ENCODE measurements around the gene TBL2. TPM values are rescaled to one million over a fixed set of nuclear protein-coding genes. Genes with fewer than 3 reads are reported as not detected.

Gene TBL2
- total and polyA plus RNA-seq, 2 donors (not counting 1 experiment from before 2014, with no cell fraction given) = 15.1 to 34.6 TPM

GRCh38 chr7:73626814-73627213 is 48.4 kb upstream of the TBL2 start:
- no peaks in the 10 kb centered on the region for H3K9me3 Mint-ChIP-seq (ENCODE audit: insufficient read depth)
- peaks cover 41% of the 10 kb centered on the region for H3K27me3 Mint-ChIP-seq
- no peak overlapping the region for H3K27ac Mint-ChIP-seq
- H3K27me3 ChIP-seq (replicated peaks in 1 of 4; ENCODE audit: control extremely low read depth in 1 of 4, control insufficient read depth in 3 of 4, insufficient read depth in 4 of 4, low read length in 3 of 4) = peaks cover 0 to 58% (median 22%) of the 10 kb centered on the region in 4 experiments
- no peaks in the 10 kb centered on the region for H3K36me3 ChIP-seq (replicated peaks in 1 of 2; ENCODE audit: control extremely low read depth in 1 of 2, control insufficient read depth in 1 of 2, extremely low read depth in 1 of 2, insufficient read depth in 2 of 2, low read length in 1 of 2)
- TF ChIP-seq CTCF (IDR thresholded peaks at IDR 0.05) (no peak), EZH2 (IDR thresholded peaks at IDR 0.05; ENCODE audit: borderline replicate concordance, insufficient read depth, low read depth, low read length, poor library complexity, severe bottlenecking) (no peak)
- H3K4me2 ChIP-seq (replicated peaks; ENCODE audit: low read depth, low read length, poor library complexity, severe bottlenecking) = no peak overlapping the region
- peaks cover 14 to 21% of the 10 kb centered on the region in 2 donors for H3K4me1 ChIP-seq (ENCODE audit: control insufficient read depth in 2 of 2, insufficient read depth in 2 of 2, low read length in 2 of 2)
- no peaks in the 10 kb centered on the region for H3K79me2 ChIP-seq (ENCODE audit: control insufficient read depth, insufficient read depth, low read length)
- no peak overlapping the region for H2AFZ ChIP-seq (ENCODE audit: insufficient read depth, low read depth, low read length, poor library complexity, severe bottlenecking)
- POLR2A ChIA-PET = interaction anchor here (0.7 kb wide), 2 partner anchors 270 to 600 kb away, joined by 4 to 5 read pairs; no protein-coding TSS in a partner anchor
- DNase-seq (no peak), ATAC-seq (ENCODE audit: low read depth) (no peak)
- no peak overlapping the region for H3K4me3 Mint-ChIP-seq
- H3K9me3 ChIP-seq (ENCODE audit: control extremely low read depth in 1 of 3, control insufficient read depth in 2 of 3, insufficient read depth in 1 of 3, low read length in 2 of 3) = peaks cover 0 to 12% (median 0%) of the 10 kb centered on the region in 3 donors
- WGBS (ENCODE audit: insufficient coverage) = no CpG with 5 or more reads among the region's 3 CpGs
- no peaks in the 10 kb centered on the region for H4K20me1 ChIP-seq (ENCODE audit: control insufficient read depth, insufficient read depth, low read length, poor library complexity, severe bottlenecking)
- H3K27ac ChIP-seq (ENCODE audit: low read length in 2 of 2) = no peak overlapping the region
- CTCF ChIA-PET = interaction anchor here (1.2 kb wide), 1 partner anchor 20 kb away, joined by 4 read pairs; no protein-coding TSS in a partner anchor
- intact Hi-C loops (cut with micrococcal nuclease) = no loop called here
- no peak overlapping the region for H3K9ac ChIP-seq (ENCODE audit: low read length)
- H3K4me3 ChIP-seq (ENCODE audit: control extremely low read depth in 1 of 5, extremely low read depth in 1 of 5, insufficient read depth in 1 of 5, low read depth in 2 of 5, low read length in 4 of 5) = no peak overlapping the region
- peaks cover 16% of the 10 kb centered on the region for H3K4me1 Mint-ChIP-seq

GRCh38 chr7:73625276-73625675 is 46.9 kb upstream of the TBL2 start:
- 85% methylated on average over 8 of the region's 11 CpGs for WGBS (ENCODE audit: insufficient coverage)
- intact Hi-C loops (cut with micrococcal nuclease) = no loop called here
- no peak for ATAC-seq (ENCODE audit: low read depth)

More at GRCh38 chr7:73625276-73625675, 46.9 kb upstream of the TBL2 start:
- no peak overlapping the region for H3K4me2 ChIP-seq (replicated peaks; ENCODE audit: low read depth, low read length, poor library complexity, severe bottlenecking)
- CTCF ChIA-PET = interaction anchor here (1.2 kb wide), 1 partner anchor 19 kb away, joined by 4 read pairs; no protein-coding TSS in a partner anchor
- no peak overlapping the region for H3K27ac ChIP-seq (ENCODE audit: low read length in 2 of 2)
- Mint-ChIP-seq H3K4me3 (no peak overlapping the region), H3K27me3 (peaks cover 42% of the 10 kb centered on the region), H3K27ac (no peak overlapping the region), H3K9me3 (ENCODE audit: insufficient read depth) (no peaks in the 10 kb centered on the region), H3K4me1 (peaks cover 16% of the 10 kb centered on the region)
- no peak overlapping the region for H2AFZ ChIP-seq (ENCODE audit: insufficient read depth, low read depth, low read length, poor library complexity, severe bottlenecking)
- H3K27me3 ChIP-seq (replicated peaks in 1 of 4; ENCODE audit: control extremely low read depth in 1 of 4, control insufficient read depth in 3 of 4, insufficient read depth in 4 of 4, low read length in 3 of 4) = peaks cover 0 to 64% (median 24%) of the 10 kb centered on the region in 4 experiments
- H3K4me3 ChIP-seq (ENCODE audit: control extremely low read depth in 1 of 5, extremely low read depth in 1 of 5, insufficient read depth in 1 of 5, low read depth in 2 of 5, low read length in 4 of 5) = no peak overlapping the region
- no peak for DNase-seq
- peaks cover 0 to 12% (median 0%) of the 10 kb centered on the region in 3 donors for H3K9me3 ChIP-seq (ENCODE audit: control extremely low read depth in 1 of 3, control insufficient read depth in 2 of 3, insufficient read depth in 1 of 3, low read length in 2 of 3)
- no peaks in the 10 kb centered on the region for H4K20me1 ChIP-seq (ENCODE audit: control insufficient read depth, insufficient read depth, low read length, poor library complexity, severe bottlenecking)
- POLR2A ChIA-PET = no interaction called here
- peaks cover 14 to 21% of the 10 kb centered on the region in 2 donors for H3K4me1 ChIP-seq (ENCODE audit: control insufficient read depth in 2 of 2, insufficient read depth in 2 of 2, low read length in 2 of 2)
- TF ChIP-seq CTCF (IDR thresholded peaks at IDR 0.05) (no peak), EZH2 (IDR thresholded peaks at IDR 0.05; ENCODE audit: borderline replicate concordance, insufficient read depth, low read depth, low read length, poor library complexity, severe bottlenecking) (no peak)
- H3K36me3 ChIP-seq (replicated peaks in 1 of 2; ENCODE audit: control extremely low read depth in 1 of 2, control insufficient read depth in 1 of 2, extremely low read depth in 1 of 2, insufficient read depth in 2 of 2, low read length in 1 of 2) = no peaks in the 10 kb centered on the region
- H3K9ac ChIP-seq (ENCODE audit: low read length) = no peak overlapping the region
- no peaks in the 10 kb centered on the region for H3K79me2 ChIP-seq (ENCODE audit: control insufficient read depth, insufficient read depth, low read length)
